Dendritic cell treated with granulocyte-macrophage colony-stimulating factor and Interleukin-4, amounts not matched to agents 40 ng/mL and 50 ng/mL, for 4 days (primary cell): ENCODE results near the gene ZBTB7C.

ENCODE experiments used
- H3K27ac Mint-ChIP-seq: one replicate; pipeline ENCODE4 v1.8.0; 2022; ENCODE audit warnings: mild to moderate bottlenecking, mixed read lengths
- H3K27me3 Mint-ChIP-seq: one replicate; pipeline ENCODE4 v1.8.0; 2022; ENCODE audit warnings: mild to moderate bottlenecking, mixed read lengths
- H3K36me3 Mint-ChIP-seq: one replicate; pipeline ENCODE4 v1.8.0; 2022; ENCODE audit warnings: low read depth, mixed read lengths
- H3K4me1 Mint-ChIP-seq: one replicate; pipeline ENCODE4 v1.8.0; 2022; ENCODE audit warnings: low read depth, mixed read lengths
- H3K4me3 Mint-ChIP-seq: one replicate; pipeline ENCODE4 v1.8.0; 2022; ENCODE audit warnings: mild to moderate bottlenecking, moderate library complexity, mixed read lengths
- H3K9me3 Mint-ChIP-seq: one replicate; pipeline ENCODE4 v1.8.0; 2022; ENCODE audit warnings: mixed read lengths
- intact Hi-C: fragments of 100-400 bp; cut with micrococcal nuclease; formaldehyde crosslinking; loops from one replicate; pipeline ENCODE4 v1.15.0; 2022

Gene ZBTB7C

GRCh38 chr18:48345596-48345995 lies 63.6 kb downstream of the ZBTB7C start:
- intact Hi-C loops: loop anchor here (5.0 kb wide), 2 partner anchors 113 to 313 kb away; no protein-coding TSS in a partner anchor
- Mint-ChIP-seq H3K27ac (no peak overlapping the region), H3K4me1 (no peaks in the 10 kb centered on the region), H3K36me3 (no peaks in the 10 kb centered on the region), H3K4me3 (no peak overlapping the region), H3K9me3 (no peaks in the 10 kb centered on the region), H3K27me3 (peaks cover 12% of the 10 kb centered on the region)

GRCh38 chr18:48342581-48342980 lies 66.6 kb downstream of the ZBTB7C start:
- no peaks in the 10 kb centered on the region for H3K9me3 Mint-ChIP-seq
- H3K4me1 Mint-ChIP-seq: no peaks in the 10 kb centered on the region
- intact Hi-C loops: no loop called here
- no peak overlapping the region for H3K27ac Mint-ChIP-seq
- no peak overlapping the region for H3K4me3 Mint-ChIP-seq
- H3K36me3 Mint-ChIP-seq: no peaks in the 10 kb centered on the region
- peaks cover 13% of the 10 kb centered on the region for H3K27me3 Mint-ChIP-seq

- Mint-ChIP-seq H3K36me3 (no peaks in the 10 kb centered on the region), H3K27me3 (peaks cover 13% of the 10 kb centered on the region)
- intact Hi-C loops: no loop called here
Measured at GRCh38 chr18:48342125-48342524, 67.1 kb downstream of the ZBTB7C start.

GRCh38 chr18:48340560-48340959 lies 68.6 kb downstream of the ZBTB7C start:
- Mint-ChIP-seq H3K4me1 (no peaks in the 10 kb centered on the region), H3K36me3 (no peaks in the 10 kb centered on the region), H3K9me3 (no peaks in the 10 kb centered on the region), H3K27me3 (peaks cover 13% of the 10 kb centered on the region), H3K4me3 (no peak overlapping the region), H3K27ac (no peak overlapping the region)
- intact Hi-C loops: no loop called here

More at GRCh38 chr18:48342125-48342524, 67.1 kb downstream of the ZBTB7C start:
- H3K27ac Mint-ChIP-seq: no peak overlapping the region
- H3K4me1 Mint-ChIP-seq: no peaks in the 10 kb centered on the region
- H3K9me3 Mint-ChIP-seq: no peaks in the 10 kb centered on the region
- H3K4me3 Mint-ChIP-seq: no peak overlapping the region

GRCh38 chr18:48339692-48340091 lies 69.5 kb downstream of the ZBTB7C start:
- H3K4me1 Mint-ChIP-seq: no peaks in the 10 kb centered on the region
- no peaks in the 10 kb centered on the region for H3K9me3 Mint-ChIP-seq
- H3K4me3 Mint-ChIP-seq: no peak overlapping the region
- H3K27ac Mint-ChIP-seq: no peak overlapping the region
- intact Hi-C loops: no loop called here
- no peaks in the 10 kb centered on the region for H3K36me3 Mint-ChIP-seq
- peaks cover 11% of the 10 kb centered on the region for H3K27me3 Mint-ChIP-seq

GRCh38 chr18:48338915-48339314 lies 70.3 kb downstream of the ZBTB7C start:
- intact Hi-C loops: no loop called here
- no peak overlapping the region for H3K4me3 Mint-ChIP-seq
- H3K4me1 Mint-ChIP-seq: no peaks in the 10 kb centered on the region
- H3K36me3 Mint-ChIP-seq: no peaks in the 10 kb centered on the region
- H3K9me3 Mint-ChIP-seq: no peaks in the 10 kb centered on the region
- H3K27ac Mint-ChIP-seq: no peak overlapping the region
- peaks cover 7% of the 10 kb centered on the region for H3K27me3 Mint-ChIP-seq

GRCh38 chr18:48337053-48337452 lies 72.1 kb downstream of the ZBTB7C start:
- H3K9me3 Mint-ChIP-seq: no peaks in the 10 kb centered on the region
- intact Hi-C loops: no loop called here
- no peaks in the 10 kb centered on the region for H3K36me3 Mint-ChIP-seq
- H3K4me1 Mint-ChIP-seq: no peaks in the 10 kb centered on the region
- no peak overlapping the region for H3K27ac Mint-ChIP-seq
- no peak overlapping the region for H3K4me3 Mint-ChIP-seq
- peaks cover 12% of the 10 kb centered on the region for H3K27me3 Mint-ChIP-seq

- Mint-ChIP-seq H3K9me3 (no peaks in the 10 kb centered on the region), H3K4me1 (no peaks in the 10 kb centered on the region), H3K36me3 (no peaks in the 10 kb centered on the region), H3K27me3 (peaks cover 12% of the 10 kb centered on the region), H3K4me3 (no peak overlapping the region), H3K27ac (no peak overlapping the region)
- intact Hi-C loops: no loop called here
Measured at GRCh38 chr18:48336332-48336731, 72.9 kb downstream of the ZBTB7C start.

GRCh38 chr18:48335829-48336228 lies 73.4 kb downstream of the ZBTB7C start:
- H3K9me3 Mint-ChIP-seq: no peaks in the 10 kb centered on the region
- H3K27me3 Mint-ChIP-seq: peaks cover 12% of the 10 kb centered on the region
- no peaks in the 10 kb centered on the region for H3K36me3 Mint-ChIP-seq
- no peak overlapping the region for H3K4me3 Mint-ChIP-seq
- no peak overlapping the region for H3K27ac Mint-ChIP-seq
- intact Hi-C loops: no loop called here
- no peaks in the 10 kb centered on the region for H3K4me1 Mint-ChIP-seq

- Mint-ChIP-seq H3K36me3 (no peaks in the 10 kb centered on the region), H3K4me1 (no peaks in the 10 kb centered on the region), H3K27ac (no peak overlapping the region), H3K9me3 (no peaks in the 10 kb centered on the region), H3K4me3 (no peak overlapping the region), H3K27me3 (peaks cover 14% of the 10 kb centered on the region)
- intact Hi-C loops: no loop called here
Measured at GRCh38 chr18:48334845-48335244, 74.3 kb downstream of the ZBTB7C start.

GRCh38 chr18:48333563-48333962 lies 75.6 kb downstream of the ZBTB7C start:
- Mint-ChIP-seq H3K4me1 (no peaks in the 10 kb centered on the region), H3K27ac (no peak overlapping the region), H3K4me3 (no peak overlapping the region), H3K9me3 (no peaks in the 10 kb centered on the region), H3K36me3 (no peaks in the 10 kb centered on the region), H3K27me3 (peaks cover 15% of the 10 kb centered on the region)
- intact Hi-C loops: no loop called here

GRCh38 chr18:48330016-48330991 lies 78.9 kb downstream of the ZBTB7C start:
- Mint-ChIP-seq H3K4me3 (no peak overlapping the region), H3K36me3 (no peaks in the 10 kb centered on the region), H3K4me1 (no peaks in the 10 kb centered on the region), H3K27me3 (peaks cover 15% of the 10 kb centered on the region), H3K9me3 (no peaks in the 10 kb centered on the region), H3K27ac (no peak overlapping the region)
- intact Hi-C loops: no loop called here

- Mint-ChIP-seq H3K4me1 (no peaks in the 10 kb centered on the region), H3K4me3 (no peak overlapping the region), H3K27ac (no peak overlapping the region), H3K9me3 (no peaks in the 10 kb centered on the region), H3K27me3 (peaks cover 15% of the 10 kb centered on the region), H3K36me3 (no peaks in the 10 kb centered on the region)
- intact Hi-C loops: no loop called here
Measured at GRCh38 chr18:48328473-48329210, 80.5 kb downstream of the ZBTB7C start.
